ENCODE measurements around the gene CACNA1I.

DNA sequence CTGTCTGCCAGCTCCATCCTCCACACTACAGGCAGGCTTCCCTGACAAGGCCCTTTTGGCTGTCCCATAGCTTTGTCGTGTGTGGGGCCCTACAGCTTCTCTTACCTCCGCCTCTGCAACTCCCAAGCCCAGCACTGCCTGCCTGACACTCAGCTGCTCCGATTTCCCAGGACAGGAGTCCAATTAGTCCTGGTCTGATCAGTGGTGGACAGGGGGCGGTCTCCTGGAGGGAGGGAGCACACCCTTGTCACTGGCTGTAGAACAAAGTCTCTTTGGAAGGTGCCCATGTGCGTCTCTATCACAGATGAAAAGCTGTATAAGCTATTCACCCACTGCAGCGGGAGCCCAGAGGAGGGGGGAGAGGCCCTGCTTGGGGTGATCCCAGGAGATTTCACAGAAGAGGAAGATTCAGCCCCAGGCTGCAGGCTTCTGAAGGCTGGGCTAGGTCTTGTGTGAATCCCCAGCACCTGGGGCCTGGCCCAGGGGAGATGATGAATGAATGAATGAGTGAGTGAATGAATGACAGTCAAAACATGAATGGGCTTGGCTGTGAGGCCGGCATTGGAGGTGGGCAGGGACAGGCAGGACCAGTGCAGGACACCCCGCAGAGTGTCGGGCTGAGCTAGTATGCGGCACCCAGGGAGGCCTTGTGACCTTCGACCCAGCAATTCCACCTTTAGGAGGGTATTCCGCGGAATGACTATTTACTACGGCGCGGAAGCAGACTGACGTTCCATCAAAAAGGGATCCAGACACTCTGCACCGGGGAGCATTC lies 142.4 kb downstream of the CACNA1I start:
- TF ChIP-seq, protein P1, sequence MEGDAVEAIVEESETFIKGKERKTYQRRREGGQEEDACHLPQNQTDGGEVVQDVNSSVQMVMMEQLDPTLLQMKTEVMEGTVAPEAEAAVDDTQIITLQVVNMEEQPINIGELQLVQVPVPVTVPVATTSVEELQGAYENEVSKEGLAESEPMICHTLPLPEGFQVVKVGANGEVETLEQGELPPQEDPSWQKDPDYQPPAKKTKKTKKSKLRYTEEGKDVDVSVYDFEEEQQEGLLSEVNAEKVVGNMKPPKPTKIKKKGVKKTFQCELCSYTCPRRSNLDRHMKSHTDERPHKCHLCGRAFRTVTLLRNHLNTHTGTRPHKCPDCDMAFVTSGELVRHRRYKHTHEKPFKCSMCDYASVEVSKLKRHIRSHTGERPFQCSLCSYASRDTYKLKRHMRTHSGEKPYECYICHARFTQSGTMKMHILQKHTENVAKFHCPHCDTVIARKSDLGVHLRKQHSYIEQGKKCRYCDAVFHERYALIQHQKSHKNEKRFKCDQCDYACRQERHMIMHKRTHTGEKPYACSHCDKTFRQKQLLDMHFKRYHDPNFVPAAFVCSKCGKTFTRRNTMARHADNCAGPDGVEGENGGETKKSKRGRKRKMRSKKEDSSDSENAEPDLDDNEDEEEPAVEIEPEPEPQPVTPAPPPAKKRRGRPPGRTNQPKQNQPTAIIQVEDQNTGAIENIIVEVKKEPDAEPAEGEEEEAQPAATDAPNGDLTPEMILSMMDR (conservative IDR thresholded peaks at IDR 0.05; ENCODE audit: low read depth, low read length): no peak
- TF ChIP-seq EZH2 (IDR thresholded peaks at IDR 0.05; ENCODE audit: borderline replicate concordance, low read depth, low read length, poor library complexity, severe bottlenecking): no peak
